Thymus (tissue), 11 donors: ENCODE measurements around the gene GOLPH3L. TPM values are rescaled to one million over a fixed set of nuclear protein-coding genes. Genes with fewer than 3 reads are reported as not detected.
"Not testable (repeated sequence)": the region's sequence is repeated elsewhere in the genome, so short reads cannot be mapped to it uniquely, and the experiment has no call there.

Experiments
- DNase-seq, 9 donors: peaks; one replicate each; pipeline ENCODE4 v3.0.0-alpha.2; 2013; ENCODE audit warnings: low spot score in 9 of 9, low read depth in 6 of 9, missing footprints in 1 of 9
- H3K27ac ChIP-seq, 2 donors: one replicate each; pipeline ENCODE4 v1.5.1; 2013; ENCODE audit warnings: control low read depth in 1 of 2, low read depth in 1 of 2, low read length in 1 of 2, mild to moderate bottlenecking in 1 of 2, moderate library complexity in 1 of 2
- H3K27me3 ChIP-seq, 2 donors: one replicate each; pipeline ENCODE4 v1.5.1; 2013; ENCODE audit warnings: low read length in 1 of 2; ENCODE audit not compliant: control insufficient read depth in 2 of 2, insufficient read depth in 1 of 2
- H3K36me3 ChIP-seq, 2 donors: one replicate each; pipeline ENCODE4 v1.5.1; 2013; ENCODE audit warnings: low read length in 1 of 2, mild to moderate bottlenecking in 1 of 2, moderate library complexity in 1 of 2; ENCODE audit not compliant: control insufficient read depth in 2 of 2, insufficient read depth in 2 of 2
- H3K4me1 ChIP-seq, 2 donors: one replicate each; pipeline ENCODE4 v1.5.1; 2013; ENCODE audit warnings: low read length in 2 of 2; ENCODE audit not compliant: control insufficient read depth in 2 of 2, insufficient read depth in 2 of 2
- H3K4me3 ChIP-seq, 2 donors: one replicate each; pipeline ENCODE4 v1.5.1; 2013; ENCODE audit warnings: low read length in 2 of 2, control low read depth in 1 of 2, mild to moderate bottlenecking in 1 of 2
- H3K9me3 ChIP-seq, 2 donors: one replicate each; pipeline ENCODE4 v1.5.1; 2013; ENCODE audit warnings: low read length in 1 of 2, mild to moderate bottlenecking in 1 of 2; ENCODE audit not compliant: control insufficient read depth in 2 of 2, insufficient read depth in 1 of 2
- WGBS: extraction: QIAGEN DNeasy Blood & Tissue Kit; methylation state at CpG from one replicate; pipeline ENCODE4 v1.1.7; 2013; 5-methylcytosine and 5-hydroxymethylcytosine counted together
- polyA plus RNA-seq: library from polyadenylated mRNA; stranded (reverse); fragments of 200-250 nt; gene quantifications from one replicate; pipeline ENCODE4 v1.2.3, GENCODE V29; 2013
- total RNA-seq: library from RNA; stranded (reverse); fragments of 120-200 nt; gene quantifications from one replicate; pipeline ENCODE4 v1.2.4, GENCODE V29; 2013
- donor health status: healthy.

The GOLPH3L gene
- total and polyA plus RNA-seq, 2 donors, result 12.2 to 16.5 TPM

DNA sequence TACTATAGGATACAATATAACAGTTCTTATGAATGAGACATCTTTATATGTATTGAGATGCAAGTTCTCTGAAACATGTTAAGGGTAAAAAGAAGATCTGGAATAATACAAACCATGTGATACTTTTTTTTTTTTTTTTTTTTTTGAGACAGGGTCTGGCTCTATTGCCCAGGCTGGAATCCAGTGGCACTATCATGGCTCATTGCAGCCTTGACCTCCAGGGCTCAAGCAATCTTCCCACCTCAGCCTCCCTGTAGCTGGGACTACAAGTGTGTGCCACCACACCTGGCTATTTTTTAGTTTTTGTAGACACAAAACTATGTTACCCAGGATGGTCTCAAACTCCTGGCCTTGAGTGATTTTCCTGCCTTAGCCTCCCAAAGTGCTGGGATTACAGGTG, 95.4 kb downstream of the GOLPH3L start:
- Histone ChIP-seq H3K27ac (no peak overlapping the region), H3K9me3 (no peaks in the 10 kb centered on the region), H3K4me1 (peaks cover 0 to 3% of the 10 kb centered on the region in 2 donors), H3K4me3 (no peak overlapping the region), H3K27me3 (no peaks in the 10 kb centered on the region), H3K36me3 (peaks cover 10 to 16% of the 10 kb centered on the region in 2 donors)
- no peak for DNase-seq

DNA sequence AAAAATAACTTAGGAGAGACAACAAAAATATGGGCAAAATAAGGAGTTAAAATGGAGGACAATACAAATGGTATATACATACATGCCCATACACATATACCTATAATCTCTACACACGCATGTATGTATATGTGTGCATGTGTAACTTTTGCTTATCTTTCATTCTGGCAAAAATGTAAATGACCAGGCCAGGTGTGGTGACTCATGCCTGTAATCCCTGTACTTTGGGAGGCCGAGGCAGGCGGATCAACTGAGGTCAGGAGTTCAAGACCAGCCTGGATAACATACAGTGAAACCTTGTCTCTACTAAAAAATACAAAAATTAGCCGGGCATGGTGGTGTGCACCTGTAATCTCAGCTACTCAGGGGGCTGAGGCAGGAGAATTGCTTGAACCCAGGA, 98.6 kb downstream of the GOLPH3L start:
- H3K4me1 ChIP-seq, H3K27me3 ChIP-seq, H3K4me3 ChIP-seq, H3K9me3 ChIP-seq, H3K27ac ChIP-seq, DNase-seq: not testable (repeated sequence)
- H3K36me3 ChIP-seq, result peaks cover 8 to 15% of the 10 kb centered on the region in 2 donors
- 98% methylated on average over 4 of the region's 4 CpGs for WGBS

GRCh38 chr1:150596976-150597375, 100.0 kb downstream of the GOLPH3L start:
- Histone ChIP-seq H3K4me3 (no peak overlapping the region), H3K27me3 (no peaks in the 10 kb centered on the region), H3K4me1 (peaks cover 0 to 6% of the 10 kb centered on the region in 2 donors), H3K36me3 (peaks cover 8 to 12% of the 10 kb centered on the region in 2 donors), H3K9me3 (no peaks in the 10 kb centered on the region), H3K27ac (peak overlapping the region in 1 of 2 donors; percentile 24)
- WGBS, result 97% methylated on average over 3 of the region's 3 CpGs
- DNase-seq, result no peak

Other genes starting within 250 kb of the GOLPH3L start
- gene TARS2, start 209.7 kb downstream of the GOLPH3L start, total RNA-seq, result 12.6 TPM
- 17.5 TPM for gene TARS2, start 209.7 kb downstream of the GOLPH3L start, polyA plus RNA-seq
- gene ECM1, start 189.0 kb downstream of the GOLPH3L start, total RNA-seq, result 0.71 TPM
- gene ECM1, start 189.0 kb downstream of the GOLPH3L start, polyA plus RNA-seq, result 4.6 TPM
- gene FALEC, start 181.4 kb downstream of the GOLPH3L start, total RNA-seq, result 0.19 TPM
- 0.16 TPM for gene FALEC, start 181.4 kb downstream of the GOLPH3L start, polyA plus RNA-seq
- gene ADAMTSL4, start 147.7 kb downstream of the GOLPH3L start, total RNA-seq, result 0.80 TPM
- 17.9 TPM for gene ADAMTSL4, start 147.7 kb downstream of the GOLPH3L start, polyA plus RNA-seq
- 129 TPM for gene MCL1, start 117.5 kb downstream of the GOLPH3L start, total RNA-seq
- gene MCL1, start 117.5 kb downstream of the GOLPH3L start, polyA plus RNA-seq, result 200 TPM
- 149 TPM for gene ENSA, start 67.5 kb downstream of the GOLPH3L start, total RNA-seq
- 148 TPM for gene ENSA, start 67.5 kb downstream of the GOLPH3L start, polyA plus RNA-seq
- 0.57 TPM for gene HORMAD1, start 23.7 kb upstream of the GOLPH3L start, total RNA-seq
- gene HORMAD1, start 23.7 kb upstream of the GOLPH3L start, polyA plus RNA-seq, result 0.23 TPM
- gene CTSS, start 68.6 kb upstream of the GOLPH3L start, total RNA-seq, result 104 TPM
- 84.8 TPM for gene CTSS, start 68.6 kb upstream of the GOLPH3L start, polyA plus RNA-seq
- 8.4 TPM for gene CTSK, start 111.1 kb upstream of the GOLPH3L start, total RNA-seq
- 27.5 TPM for gene CTSK, start 111.1 kb upstream of the GOLPH3L start, polyA plus RNA-seq
- 18.2 TPM for gene ARNT, start 179.4 kb upstream of the GOLPH3L start, total RNA-seq
- 17.2 TPM for gene ARNT, start 179.4 kb upstream of the GOLPH3L start, polyA plus RNA-seq
- 0.05 TPM for gene CTXND2, start 190.0 kb upstream of the GOLPH3L start, total RNA-seq
- 0.09 TPM for gene CTXND2, start 190.0 kb upstream of the GOLPH3L start, polyA plus RNA-seq
- gene SETDB1, start 229.2 kb upstream of the GOLPH3L start, total RNA-seq, result 35.5 TPM
- 25.9 TPM for gene SETDB1, start 229.2 kb upstream of the GOLPH3L start, polyA plus RNA-seq